ENCODE results near the gene MAB21L1. TPM values are rescaled to one million over a fixed set of nuclear protein-coding genes. Genes with fewer than 3 reads are reported as not detected.
A peak's percentile ranks its signal among the peaks of the same experiment; 100 is the strongest.

The MAB21L1 gene
- total RNA-seq, 1 donor from 2014 or later: 48.7 TPM

GRCh38 chr13:35499676-35500075 is 23.2 kb upstream of the MAB21L1 start:
- DNase-seq: no peak
- peak overlapping the region; percentile 32 for H3K4me3 Mint-ChIP-seq (ENCODE audit: unreplicated experiment)
- peak overlapping the region; percentile 82 for H3K27ac Mint-ChIP-seq (ENCODE audit: unreplicated experiment)
- TF ChIP-seq, protein P1, sequence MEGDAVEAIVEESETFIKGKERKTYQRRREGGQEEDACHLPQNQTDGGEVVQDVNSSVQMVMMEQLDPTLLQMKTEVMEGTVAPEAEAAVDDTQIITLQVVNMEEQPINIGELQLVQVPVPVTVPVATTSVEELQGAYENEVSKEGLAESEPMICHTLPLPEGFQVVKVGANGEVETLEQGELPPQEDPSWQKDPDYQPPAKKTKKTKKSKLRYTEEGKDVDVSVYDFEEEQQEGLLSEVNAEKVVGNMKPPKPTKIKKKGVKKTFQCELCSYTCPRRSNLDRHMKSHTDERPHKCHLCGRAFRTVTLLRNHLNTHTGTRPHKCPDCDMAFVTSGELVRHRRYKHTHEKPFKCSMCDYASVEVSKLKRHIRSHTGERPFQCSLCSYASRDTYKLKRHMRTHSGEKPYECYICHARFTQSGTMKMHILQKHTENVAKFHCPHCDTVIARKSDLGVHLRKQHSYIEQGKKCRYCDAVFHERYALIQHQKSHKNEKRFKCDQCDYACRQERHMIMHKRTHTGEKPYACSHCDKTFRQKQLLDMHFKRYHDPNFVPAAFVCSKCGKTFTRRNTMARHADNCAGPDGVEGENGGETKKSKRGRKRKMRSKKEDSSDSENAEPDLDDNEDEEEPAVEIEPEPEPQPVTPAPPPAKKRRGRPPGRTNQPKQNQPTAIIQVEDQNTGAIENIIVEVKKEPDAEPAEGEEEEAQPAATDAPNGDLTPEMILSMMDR (IDR thresholded peaks at IDR 0.05; ENCODE audit: partially characterized antibody, unreplicated experiment): no peak
- peaks cover 35% of the 10 kb centered on the region for H3K4me1 Mint-ChIP-seq (ENCODE audit: low read depth, unreplicated experiment)
- no peaks in the 10 kb centered on the region for H3K9me3 Mint-ChIP-seq (ENCODE audit: unreplicated experiment)
- H3K36me3 Mint-ChIP-seq (ENCODE audit: unreplicated experiment): no peaks in the 10 kb centered on the region
- H3K27me3 Mint-ChIP-seq (ENCODE audit: unreplicated experiment): peaks cover 5% of the 10 kb centered on the region

DNA sequence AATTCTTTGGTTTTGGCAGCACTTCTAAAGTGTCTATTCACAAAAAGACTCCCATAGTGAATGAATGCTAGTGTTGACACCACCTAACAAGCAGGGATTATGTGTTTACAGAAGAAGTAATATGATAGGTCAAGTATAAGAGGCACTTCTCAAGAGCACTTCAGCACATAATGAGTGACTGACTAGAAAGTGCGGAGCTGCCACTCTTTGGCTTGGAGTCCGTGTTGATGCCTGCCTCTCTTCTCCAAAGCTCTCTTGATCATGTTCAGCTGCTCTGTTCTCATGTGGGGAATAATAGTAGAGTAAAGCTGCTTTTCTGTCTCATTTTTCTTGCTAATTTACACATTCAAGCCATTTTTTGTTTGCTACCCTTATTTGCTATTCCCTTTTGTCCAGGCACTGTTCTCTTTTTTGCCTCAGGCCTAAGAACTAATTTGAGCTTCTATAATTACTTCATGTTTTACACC is 22.7 kb upstream of the MAB21L1 start:
- H3K27me3 Mint-ChIP-seq (ENCODE audit: unreplicated experiment): peaks cover 5% of the 10 kb centered on the region
- H3K9me3 Mint-ChIP-seq (ENCODE audit: unreplicated experiment): no peaks in the 10 kb centered on the region
- peaks cover 35% of the 10 kb centered on the region for H3K4me1 Mint-ChIP-seq (ENCODE audit: low read depth, unreplicated experiment)
- DNase-seq: no peak
- TF ChIP-seq, protein P1 (IDR thresholded peaks at IDR 0.05; ENCODE audit: partially characterized antibody, unreplicated experiment): no peak
- peak overlapping the region; percentile 33 for H3K4me3 Mint-ChIP-seq (ENCODE audit: unreplicated experiment)
- no peaks in the 10 kb centered on the region for H3K36me3 Mint-ChIP-seq (ENCODE audit: unreplicated experiment)
- peak overlapping the region; percentile 82 for H3K27ac Mint-ChIP-seq (ENCODE audit: unreplicated experiment)

DNA sequence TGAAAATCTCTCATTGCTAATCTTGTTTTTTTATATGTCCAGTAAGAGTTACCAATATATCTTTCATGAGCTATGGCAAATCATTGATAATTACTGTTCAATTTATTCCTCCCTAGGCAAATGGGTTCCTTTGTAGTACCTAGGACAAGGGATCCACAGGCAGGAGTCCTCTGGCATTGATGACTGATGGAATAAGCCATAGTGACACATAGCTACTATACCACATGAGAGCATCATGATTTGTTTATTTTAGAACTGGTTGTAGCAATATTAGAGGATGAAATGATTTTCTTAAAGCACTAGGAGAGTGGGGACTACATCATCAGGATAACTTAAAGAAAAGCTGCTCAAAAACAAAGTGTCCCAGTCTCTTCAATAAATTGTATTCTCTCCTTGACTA is 21.7 kb upstream of the MAB21L1 start:
- Mint-ChIP-seq H3K4me1 (ENCODE audit: low read depth, unreplicated experiment) (peaks cover 35% of the 10 kb centered on the region), H3K27ac (ENCODE audit: unreplicated experiment) (peak overlapping the region; percentile 18), H3K36me3 (ENCODE audit: unreplicated experiment) (no peaks in the 10 kb centered on the region), H3K9me3 (ENCODE audit: unreplicated experiment) (no peaks in the 10 kb centered on the region), H3K27me3 (ENCODE audit: unreplicated experiment) (peaks cover 5% of the 10 kb centered on the region), H3K4me3 (ENCODE audit: unreplicated experiment) (no peak overlapping the region)
- TF ChIP-seq, protein P1 (IDR thresholded peaks at IDR 0.05; ENCODE audit: partially characterized antibody, unreplicated experiment): no peak
- no peak for DNase-seq

DNA sequence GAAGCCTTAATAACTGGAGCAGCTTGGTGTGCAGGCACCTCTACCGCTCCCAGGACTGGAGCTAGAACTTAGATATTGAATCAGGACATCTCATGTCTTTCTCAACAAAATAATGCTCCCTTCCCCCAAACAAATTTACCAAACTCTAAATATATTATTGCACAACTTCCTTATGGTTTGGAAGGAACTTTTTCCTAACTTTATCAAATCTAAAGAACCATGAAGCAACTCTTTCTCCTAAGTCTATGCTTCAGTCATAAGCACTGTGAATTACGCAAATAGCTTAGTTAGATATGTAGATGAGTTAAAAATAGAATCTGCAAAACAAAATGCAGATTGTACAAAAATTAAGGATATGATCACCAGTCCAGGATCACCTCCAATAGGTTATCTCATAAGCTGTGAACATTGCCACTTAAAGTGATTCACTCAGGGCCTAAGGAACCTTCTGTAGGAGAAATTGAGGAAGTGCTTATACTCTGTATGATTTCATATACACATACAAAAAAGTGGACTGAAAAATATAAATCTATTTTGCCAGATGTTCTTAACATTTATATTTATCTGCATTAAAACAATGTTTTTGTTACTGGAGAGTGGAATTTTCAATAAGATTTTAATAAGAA is 20.4 kb upstream of the MAB21L1 start:
- H3K36me3 Mint-ChIP-seq (ENCODE audit: unreplicated experiment): no peaks in the 10 kb centered on the region
- TF ChIP-seq, protein P1 (IDR thresholded peaks at IDR 0.05; ENCODE audit: partially characterized antibody, unreplicated experiment): no peak
- H3K4me1 Mint-ChIP-seq (ENCODE audit: low read depth, unreplicated experiment): peaks cover 29% of the 10 kb centered on the region
- no peak overlapping the region for H3K4me3 Mint-ChIP-seq (ENCODE audit: unreplicated experiment)
- peaks cover 5% of the 10 kb centered on the region for H3K27me3 Mint-ChIP-seq (ENCODE audit: unreplicated experiment)
- no peak overlapping the region for H3K27ac Mint-ChIP-seq (ENCODE audit: unreplicated experiment)
- H3K9me3 Mint-ChIP-seq (ENCODE audit: unreplicated experiment): no peaks in the 10 kb centered on the region
- DNase-seq: no peak

- no peak for DNase-seq
- TF ChIP-seq, protein P1 (IDR thresholded peaks at IDR 0.05; ENCODE audit: partially characterized antibody, unreplicated experiment): no peak
Measured at GRCh38 chr13:35496006-35496405, 19.5 kb upstream of the MAB21L1 start.

More at GRCh38 chr13:35496006-35496405, 19.5 kb upstream of the MAB21L1 start:
- peaks cover 24% of the 10 kb centered on the region for H3K4me1 Mint-ChIP-seq (ENCODE audit: low read depth, unreplicated experiment)
- no peak overlapping the region for H3K4me3 Mint-ChIP-seq (ENCODE audit: unreplicated experiment)
- H3K27me3 Mint-ChIP-seq (ENCODE audit: unreplicated experiment): peaks cover 5% of the 10 kb centered on the region
- H3K27ac Mint-ChIP-seq (ENCODE audit: unreplicated experiment): no peak overlapping the region
- H3K36me3 Mint-ChIP-seq (ENCODE audit: unreplicated experiment): no peaks in the 10 kb centered on the region
- no peaks in the 10 kb centered on the region for H3K9me3 Mint-ChIP-seq (ENCODE audit: unreplicated experiment)

All from glutamatergic neuron (in vitro differentiated cells).